Activated CD4-positive, alpha-beta T cell treated with anti-CD3 and anti-CD28 coated beads, Interleukin-10, Interleukin-2, amounts not matched to agents 100 ng/mL and 50 ng/mL, durations not matched to agents 16 hours and 8 hours (primary cell): ENCODE results near the gene CASQ1.
A peak's percentile ranks its signal among the peaks of the same experiment; 100 is the strongest.

Experiments
- DNase-seq: peaks from one replicate; pipeline ENCODE4 v3.0.0-alpha.2; 2020

Gene CASQ1

DNA sequence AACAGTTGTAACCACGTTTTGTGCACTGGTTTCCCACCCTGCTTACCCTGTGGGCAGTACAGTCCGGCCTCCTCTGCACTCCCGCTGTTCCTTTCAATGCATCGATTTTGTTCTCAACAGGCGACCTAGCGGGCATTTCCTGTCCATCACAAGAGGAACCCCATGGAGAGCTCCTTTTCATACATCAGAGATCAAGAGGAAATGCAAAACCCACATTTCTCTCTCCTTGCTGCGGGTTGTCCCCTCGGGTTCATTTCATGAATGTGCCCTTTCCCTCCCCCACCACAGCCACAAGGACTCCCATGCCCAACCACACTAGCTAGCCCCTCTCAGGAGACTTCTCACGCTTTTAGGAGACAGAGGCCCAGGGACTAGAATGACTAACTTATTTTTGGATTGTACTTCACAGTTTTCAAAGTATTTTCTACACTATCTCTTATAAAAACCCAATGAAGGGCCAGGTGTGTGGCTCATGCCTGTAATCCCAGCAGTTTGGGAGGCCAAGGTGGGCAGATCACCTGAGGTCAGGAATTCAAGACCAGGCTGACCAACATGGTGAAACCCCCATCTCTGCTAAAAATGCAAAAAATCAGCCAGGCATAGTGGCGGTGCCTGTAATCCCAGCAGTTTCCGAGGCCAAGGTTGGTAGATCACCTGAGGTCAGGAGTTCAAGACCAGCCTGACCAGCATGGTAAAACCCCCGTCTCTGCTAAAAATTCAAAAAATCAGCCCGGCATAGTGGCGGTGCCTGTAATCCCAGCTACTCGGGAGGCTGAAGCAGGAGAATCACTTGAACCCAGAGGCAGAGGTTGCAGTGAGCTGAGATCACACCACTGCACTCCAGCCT, 20.6 kb upstream of the CASQ1 start:
- peak; percentile 47 for DNase-seq

DNA sequence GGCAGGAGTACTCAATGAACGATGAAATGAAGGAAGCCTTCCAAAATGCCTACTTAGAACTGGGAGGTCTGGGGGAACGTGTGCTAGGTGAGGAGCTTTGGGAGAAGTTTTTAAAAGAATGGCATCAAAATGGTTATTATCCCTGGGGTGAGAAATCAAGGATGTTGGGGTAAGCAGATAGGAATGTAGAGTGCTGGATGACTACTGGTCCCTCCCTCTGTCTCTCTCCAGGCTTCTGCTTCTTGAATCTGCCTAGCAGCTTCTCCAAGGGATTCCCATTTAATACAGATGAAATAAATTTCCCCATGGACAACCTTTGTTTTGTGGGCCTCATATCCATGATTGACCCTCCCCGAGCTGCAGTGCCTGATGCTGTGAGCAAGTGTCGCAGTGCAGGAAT, 19.0 kb upstream of the CASQ1 start:
- no peak for DNase-seq

DNA sequence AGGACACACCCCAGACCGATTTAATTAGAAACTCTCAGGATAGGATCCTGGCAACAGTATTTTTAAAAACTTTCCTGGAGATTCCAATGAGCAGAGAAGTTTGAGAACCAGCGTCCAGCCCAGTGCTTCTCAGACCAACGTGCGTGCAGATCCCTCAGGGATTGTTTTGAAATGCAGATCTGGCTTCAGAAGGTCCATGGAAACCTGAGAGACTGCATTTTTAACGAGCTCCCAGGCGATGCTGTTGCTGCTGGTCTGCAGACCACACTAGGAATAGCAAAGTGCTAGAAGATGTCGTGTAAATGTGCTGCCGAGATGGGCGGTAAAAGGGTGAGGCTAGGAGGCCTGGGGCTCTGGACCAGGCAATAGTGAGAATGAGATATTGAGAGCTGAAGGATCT, 18.4 kb upstream of the CASQ1 start:
- no peak for DNase-seq

DNA sequence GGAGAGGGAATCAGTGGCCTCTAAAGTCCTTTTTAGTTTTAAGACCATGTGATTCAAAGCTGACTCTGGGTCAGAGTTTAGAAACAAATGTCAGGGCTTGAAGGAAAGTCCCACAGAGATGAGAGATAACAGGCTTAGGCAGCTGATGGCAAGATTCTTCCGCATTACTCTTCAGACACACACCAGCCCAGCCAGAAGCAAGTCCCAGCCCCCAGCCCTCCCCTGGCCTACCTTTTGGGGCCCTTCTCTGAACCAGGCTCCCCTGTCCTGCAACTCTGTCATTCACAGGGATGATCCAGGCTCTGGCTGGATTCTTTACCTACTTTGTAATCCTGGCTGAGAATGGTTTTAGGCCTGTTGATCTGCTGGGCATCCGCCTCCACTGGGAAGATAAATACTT, 13.1 kb upstream of the CASQ1 start:
- DNase-seq: no peak

- no peak for DNase-seq
These were observed 12.7 kb upstream of the CASQ1 start for GRCh38 chr1:160177667-160178066.

GRCh38 chr1:160178731-160179130, 11.6 kb upstream of the CASQ1 start:
- no peak for DNase-seq

DNA sequence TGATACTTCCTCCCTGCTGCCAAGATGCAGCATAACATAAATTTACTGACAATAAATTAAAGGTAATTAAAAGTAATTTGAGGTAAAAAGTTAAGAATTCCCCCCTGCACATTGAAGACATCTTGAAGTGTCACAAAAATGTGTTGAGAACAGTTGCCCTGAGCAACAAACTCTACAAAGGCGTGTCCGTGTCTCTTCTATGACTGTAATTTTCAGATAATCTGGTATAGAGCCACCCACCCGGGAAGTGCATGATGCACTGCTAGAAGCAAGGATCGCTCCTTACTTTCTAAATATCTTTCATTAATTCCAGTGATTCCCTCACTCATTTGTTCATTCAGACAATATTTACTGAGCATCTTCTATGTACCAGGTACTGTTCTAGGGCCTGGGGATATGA, 11.0 kb upstream of the CASQ1 start:
- DNase-seq: no peak

- DNase-seq: no peak
These were observed 4.1 kb upstream of the CASQ1 start for GRCh38 chr1:160186246-160186645.

GRCh38 chr1:160186729-160187128, 3.6 kb upstream of the CASQ1 start:
- no peak for DNase-seq

- no peak for DNase-seq
These were observed 3.0 kb upstream of the CASQ1 start for GRCh38 chr1:160187407-160187806.

DNA sequence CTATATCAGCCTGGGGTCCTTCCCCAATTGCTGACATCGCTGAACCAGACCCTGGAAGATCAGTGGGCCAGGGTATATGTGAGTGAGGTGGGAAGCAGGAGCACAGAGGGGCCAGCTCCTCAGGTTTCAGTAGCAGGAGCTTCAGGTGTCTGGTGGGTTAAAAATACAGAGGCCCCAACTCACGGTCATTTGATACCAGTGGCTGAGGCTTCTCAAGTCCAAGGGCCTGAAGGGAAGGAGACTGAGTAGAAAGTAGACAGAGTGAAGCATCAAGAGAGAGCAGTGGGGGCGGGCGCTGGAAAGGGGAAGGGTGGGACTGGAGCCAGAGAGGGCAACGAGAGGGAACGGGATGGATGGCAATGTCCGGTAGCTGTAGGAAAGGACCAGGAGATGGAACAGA, 2.0 kb upstream of the CASQ1 start:
- DNase-seq: no peak

- DNase-seq: no peak
These were observed 1.4 kb downstream of the CASQ1 start for GRCh38 chr1:160191756-160192155.

DNA sequence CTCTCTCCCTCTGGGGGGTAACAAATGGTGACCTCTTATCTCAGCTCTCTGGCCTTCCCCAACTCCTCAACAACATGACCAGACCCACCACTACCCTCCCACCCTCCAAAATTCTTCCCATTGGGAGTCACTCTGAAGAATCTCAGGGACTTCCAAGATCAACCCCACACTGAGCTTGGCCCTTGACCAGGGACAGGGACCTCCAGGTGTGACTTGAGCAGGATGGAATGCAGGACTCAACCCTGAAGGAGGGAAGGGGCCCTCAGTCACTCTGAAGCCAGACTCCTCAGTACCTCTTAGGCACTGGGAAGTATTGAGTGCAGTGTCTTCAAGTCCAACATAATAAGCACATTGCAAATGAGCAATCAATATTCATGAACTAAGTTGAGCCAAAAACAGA, 1.9 kb downstream of the CASQ1 start:
- no peak for DNase-seq

- peak; percentile 81 for DNase-seq
These were observed 2.9 kb downstream of the CASQ1 start for GRCh38 chr1:160193091-160193819.

DNA sequence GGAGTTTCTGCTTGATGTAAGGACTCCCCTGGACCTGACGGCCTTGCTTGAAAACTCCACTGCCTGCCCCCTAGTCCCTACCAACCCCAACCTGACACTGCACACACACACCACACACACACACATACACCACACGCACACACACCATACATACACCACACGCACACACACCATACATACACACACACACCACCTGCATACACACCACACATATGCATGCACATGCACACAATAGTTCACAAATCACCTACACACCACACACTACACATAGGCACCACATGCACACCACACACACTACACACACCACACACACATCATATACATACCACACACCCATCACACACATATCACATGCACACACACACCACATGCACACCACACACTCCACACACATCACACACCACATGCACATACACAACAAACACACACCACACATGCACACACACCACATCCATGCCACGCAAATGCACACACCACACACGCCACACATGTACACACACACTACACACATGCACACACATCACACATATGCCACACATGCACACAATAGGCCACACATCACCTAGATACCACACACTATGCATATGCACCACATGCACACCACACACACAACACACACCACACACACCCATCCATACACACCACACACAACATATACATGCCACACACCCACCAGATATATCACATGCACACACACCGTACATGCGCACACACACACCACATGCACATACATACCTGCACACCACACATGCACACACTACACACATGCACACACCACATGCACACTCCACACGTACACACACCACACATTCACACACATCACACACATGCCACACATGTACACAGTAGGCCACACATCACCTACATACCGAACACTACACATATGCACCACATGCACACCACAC, 3.7 kb downstream of the CASQ1 start:
- DNase-seq: no peak

DNA sequence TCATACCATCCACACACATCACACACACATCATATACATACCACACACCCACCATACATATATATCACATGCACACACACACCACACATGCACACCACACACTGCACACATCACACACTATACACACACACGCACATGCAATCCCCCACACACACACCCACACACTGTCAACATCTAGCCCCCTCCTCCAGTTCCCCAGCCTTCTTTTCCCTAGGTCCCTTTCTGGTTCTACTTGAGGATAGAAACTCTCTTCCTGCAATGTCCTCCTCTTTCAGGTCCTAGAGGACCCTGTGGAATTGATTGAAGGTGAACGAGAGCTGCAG, 4.3 kb downstream of the CASQ1 start:
- no peak for DNase-seq

DNA sequence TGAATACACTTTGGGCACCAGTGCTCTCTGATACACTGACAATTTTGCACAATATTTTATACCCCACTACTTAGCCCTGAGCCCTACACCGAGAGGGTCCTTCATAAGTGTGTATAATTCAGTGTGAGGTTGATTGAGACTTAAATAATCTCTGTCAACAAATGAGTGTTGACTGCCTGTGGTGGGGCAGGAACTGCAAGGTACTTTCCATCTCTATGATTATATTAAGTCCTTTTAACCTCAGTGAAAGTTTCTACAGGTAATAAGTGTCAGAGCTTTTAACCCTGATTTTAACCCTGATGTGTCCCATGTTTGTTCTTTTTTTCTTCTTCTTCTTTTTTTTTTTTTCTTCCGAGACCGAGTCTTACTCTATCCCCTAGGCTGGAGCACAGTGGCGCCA, 5.8 kb downstream of the CASQ1 start:
- no peak for DNase-seq

GRCh38 chr1:160197231-160197630, 6.9 kb downstream of the CASQ1 start:
- no peak for DNase-seq

DNA sequence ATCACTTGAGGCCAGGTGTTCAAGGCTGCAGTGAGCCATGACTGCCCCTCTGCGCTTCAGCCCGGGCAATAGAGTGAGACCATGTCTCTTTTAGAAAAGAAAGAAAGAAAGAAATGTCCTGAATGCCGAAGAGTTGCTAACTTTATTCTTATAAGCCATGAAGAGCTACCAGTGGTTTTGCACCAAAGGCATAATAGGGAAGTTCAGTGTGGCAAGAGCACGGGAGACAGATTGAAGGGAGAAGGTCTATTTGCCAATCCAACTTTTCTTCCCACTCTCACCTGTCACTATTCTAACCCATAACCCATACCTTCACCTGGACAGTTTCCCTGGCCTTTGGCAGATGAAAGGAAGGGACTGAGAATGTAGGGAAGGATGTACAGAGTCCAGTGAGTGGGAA, 10.4 kb downstream of the CASQ1 start:
- DNase-seq: no peak

DNA sequence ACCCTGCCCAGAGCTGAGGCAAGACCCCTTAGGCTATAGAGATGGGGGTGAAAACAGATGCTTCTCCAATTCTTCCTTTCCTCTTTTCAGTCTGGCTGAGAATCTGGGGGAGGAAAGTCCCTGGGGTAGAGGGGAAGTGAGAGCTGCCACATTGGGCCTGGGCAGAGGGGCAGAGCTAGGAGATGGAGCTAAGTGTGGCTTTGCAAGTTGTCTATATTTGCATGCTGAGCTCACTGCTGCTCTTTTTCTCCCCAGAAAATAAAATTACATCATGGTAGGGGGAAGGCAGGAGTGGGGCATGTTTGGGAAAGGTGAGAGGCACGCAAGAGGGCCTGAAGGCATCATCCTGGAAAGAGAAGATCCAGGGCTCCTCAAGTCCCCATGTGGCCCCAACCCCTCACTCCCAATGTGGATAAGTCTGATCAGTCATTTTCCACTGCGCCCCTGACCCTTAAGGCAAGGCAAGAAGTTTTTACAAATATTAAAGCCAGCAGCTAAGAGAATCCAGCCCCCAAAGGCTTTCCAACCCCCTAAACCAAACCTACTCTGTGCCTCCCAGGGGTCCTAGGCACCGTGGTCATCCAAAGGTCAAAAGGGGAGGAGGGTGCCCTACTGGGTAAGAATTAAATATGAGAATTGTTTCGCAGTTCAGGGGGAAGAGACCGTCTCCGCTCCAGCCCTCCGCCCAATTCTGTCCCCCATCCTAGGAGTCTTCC, 14.3 kb downstream of the CASQ1 start:
- DNase-seq: no peak

DNA sequence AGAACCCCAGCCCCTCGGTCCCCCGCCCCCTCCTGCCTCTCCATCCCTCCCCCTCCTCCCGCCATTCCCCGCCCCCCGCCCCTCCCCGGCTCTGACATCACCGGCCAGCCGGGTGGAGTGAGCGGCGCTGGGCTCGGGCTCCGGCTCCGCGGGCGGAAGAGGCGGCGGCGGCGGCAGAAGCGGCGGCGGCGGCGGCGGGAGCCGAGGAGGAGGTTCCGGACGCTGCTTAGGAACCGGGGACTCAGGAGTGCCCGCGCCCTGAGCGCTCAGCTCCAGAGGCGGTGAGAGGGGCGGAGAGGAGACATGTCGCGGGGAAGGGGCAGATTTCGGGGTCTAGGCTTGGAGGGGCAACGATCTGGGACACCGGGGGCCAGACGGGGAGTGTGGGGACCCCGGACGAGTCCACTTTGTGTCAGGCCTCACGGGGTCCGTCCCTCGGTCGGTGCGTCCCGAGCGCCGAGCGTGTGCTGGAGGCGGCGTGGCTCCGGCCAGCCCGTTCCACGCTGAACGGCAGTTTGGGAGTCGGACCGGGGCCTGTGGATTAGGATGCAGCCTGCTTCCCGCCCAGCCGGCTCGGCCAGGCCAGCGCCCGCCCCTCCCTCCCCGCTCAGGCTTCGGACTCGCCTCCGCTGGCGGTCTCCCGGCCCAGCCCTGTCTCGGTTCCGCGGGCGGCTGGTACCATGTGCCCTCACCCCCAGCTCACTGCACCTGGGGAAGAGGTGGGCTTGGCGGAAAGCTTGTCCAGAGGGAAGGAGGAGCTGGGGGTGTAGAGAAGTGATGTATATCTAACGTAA, 15.1 kb downstream of the CASQ1 start, which contains the start of gene PEA15:
Gene PEA15, plus strand, starts transcription at position 143 of the 794 bp plus-strand sequence. CDS start 6,161 bp downstream, outside the sequence.
- peak; percentile 81 for DNase-seq

- DNase-seq: peak; percentile 58
These were observed 15.6 kb downstream of the CASQ1 start for GRCh38 chr1:160206036-160206389.
